ENCODE measurements around the gene LELP1.

Gene LELP1

DNA sequence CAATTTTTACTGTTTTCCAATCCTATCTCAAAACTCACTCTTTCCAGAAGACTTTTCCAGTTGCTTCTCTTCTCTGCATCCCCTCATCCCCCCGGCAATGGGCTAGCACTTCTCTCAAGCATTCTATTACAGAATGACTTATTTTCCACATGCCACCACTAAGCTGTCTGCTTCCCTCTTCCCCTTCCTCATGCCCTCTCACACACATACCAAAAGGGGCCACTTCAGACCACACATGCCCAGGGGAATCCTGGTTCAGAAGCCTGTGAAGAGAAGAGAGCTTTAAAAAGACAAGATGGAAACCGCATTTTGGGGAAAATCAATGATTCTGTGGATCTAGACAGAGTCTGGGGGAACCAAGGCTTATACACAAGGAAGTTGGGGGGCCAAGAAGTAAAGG, 47.9 kb downstream of the LELP1 start:
- DNase-seq (ENCODE audit: low read depth in 2 of 2) = no peak
- H3K4me3 ChIP-seq (replicated peaks in 1 of 2; ENCODE audit: low read depth in 2 of 2, low read length in 2 of 2) = no peak overlapping the region
- TF ChIP-seq, protein P1, sequence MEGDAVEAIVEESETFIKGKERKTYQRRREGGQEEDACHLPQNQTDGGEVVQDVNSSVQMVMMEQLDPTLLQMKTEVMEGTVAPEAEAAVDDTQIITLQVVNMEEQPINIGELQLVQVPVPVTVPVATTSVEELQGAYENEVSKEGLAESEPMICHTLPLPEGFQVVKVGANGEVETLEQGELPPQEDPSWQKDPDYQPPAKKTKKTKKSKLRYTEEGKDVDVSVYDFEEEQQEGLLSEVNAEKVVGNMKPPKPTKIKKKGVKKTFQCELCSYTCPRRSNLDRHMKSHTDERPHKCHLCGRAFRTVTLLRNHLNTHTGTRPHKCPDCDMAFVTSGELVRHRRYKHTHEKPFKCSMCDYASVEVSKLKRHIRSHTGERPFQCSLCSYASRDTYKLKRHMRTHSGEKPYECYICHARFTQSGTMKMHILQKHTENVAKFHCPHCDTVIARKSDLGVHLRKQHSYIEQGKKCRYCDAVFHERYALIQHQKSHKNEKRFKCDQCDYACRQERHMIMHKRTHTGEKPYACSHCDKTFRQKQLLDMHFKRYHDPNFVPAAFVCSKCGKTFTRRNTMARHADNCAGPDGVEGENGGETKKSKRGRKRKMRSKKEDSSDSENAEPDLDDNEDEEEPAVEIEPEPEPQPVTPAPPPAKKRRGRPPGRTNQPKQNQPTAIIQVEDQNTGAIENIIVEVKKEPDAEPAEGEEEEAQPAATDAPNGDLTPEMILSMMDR (IDR thresholded peaks at IDR 0.05; ENCODE audit: low read depth, low read length) = no peak

DNA sequence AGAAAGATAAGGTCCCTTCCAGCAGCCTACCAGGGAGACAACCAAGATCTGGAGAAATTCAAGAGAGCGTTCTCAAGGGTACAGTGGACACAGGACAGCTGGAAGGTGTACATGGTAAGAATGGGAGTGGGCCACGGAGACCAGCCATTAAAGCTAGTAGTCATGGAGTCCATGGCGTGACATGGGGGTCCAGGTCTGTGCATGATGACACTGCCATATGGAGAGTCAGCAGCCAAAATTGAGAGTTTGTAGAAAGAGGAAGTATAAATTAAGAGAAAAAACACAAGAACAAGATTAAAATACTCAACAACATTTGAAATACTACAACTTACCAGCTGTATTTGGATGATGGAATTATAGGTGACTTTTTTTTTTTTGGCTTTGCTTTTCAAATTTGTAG, 48.3 kb downstream of the LELP1 start:
- no peak for DNase-seq (ENCODE audit: low read depth in 2 of 2)
- TF ChIP-seq, protein P1 (IDR thresholded peaks at IDR 0.05; ENCODE audit: low read depth, low read length) = no peak
- no peak overlapping the region for H3K4me3 ChIP-seq (replicated peaks in 1 of 2; ENCODE audit: low read depth in 2 of 2, low read length in 2 of 2)

- TF ChIP-seq, protein P1 (IDR thresholded peaks at IDR 0.05; ENCODE audit: low read depth, low read length) = no peak
- DNase-seq (ENCODE audit: low read depth in 2 of 2) = no peak
- H3K4me3 ChIP-seq (replicated peaks in 1 of 2; ENCODE audit: low read depth in 2 of 2, low read length in 2 of 2) = no peak overlapping the region
Observed at GRCh38 chr1:153251988-153252387, 48.8 kb downstream of the LELP1 start.

- no peak overlapping the region for H3K4me3 ChIP-seq (replicated peaks in 1 of 2; ENCODE audit: low read depth in 2 of 2, low read length in 2 of 2)
- DNase-seq (ENCODE audit: low read depth in 2 of 2) = no peak
- TF ChIP-seq, protein P1 (IDR thresholded peaks at IDR 0.05; ENCODE audit: low read depth, low read length) = no peak
Observed at GRCh38 chr1:153253076-153253475, 49.8 kb downstream of the LELP1 start.

- TF ChIP-seq, protein P1 (IDR thresholded peaks at IDR 0.05; ENCODE audit: low read depth, low read length) = no peak
- H3K4me3 ChIP-seq (replicated peaks in 1 of 2; ENCODE audit: low read depth in 2 of 2, low read length in 2 of 2) = no peak overlapping the region
- no peak for DNase-seq (ENCODE audit: low read depth in 2 of 2)
Observed at GRCh38 chr1:153253693-153254092, 50.5 kb downstream of the LELP1 start.

Data from cardiac fibroblast (primary cell).